ENCODE results near the gene TAX1BP1. TPM values are rescaled to one million over a fixed set of nuclear protein-coding genes. Genes with fewer than 3 reads are reported as not detected.

Gene TAX1BP1
- total RNA-seq, 1 donor from 2014 or later, result 133 TPM

- H3K9me3 ChIP-seq (ENCODE audit: insufficient read depth, low read depth, low read length), result no peaks in the 10 kb centered on the region
- no peaks in the 10 kb centered on the region for H3K27me3 ChIP-seq (ENCODE audit: insufficient read depth, low read length)
- Mint-ChIP-seq H3K27ac (ENCODE audit: unreplicated experiment) (peak overlapping the region; percentile 81), H3K27me3 (ENCODE audit: low read depth, unreplicated experiment) (no peaks in the 10 kb centered on the region), H3K9me3 (ENCODE audit: unreplicated experiment) (no peaks in the 10 kb centered on the region), H3K4me1 (ENCODE audit: low read depth, unreplicated experiment) (peaks cover 24% of the 10 kb centered on the region), H3K4me3 (ENCODE audit: unreplicated experiment) (no peak overlapping the region), H3K36me3 (ENCODE audit: low read depth, unreplicated experiment) (peaks cover 7% of the 10 kb centered on the region)
- peaks cover 10% of the 10 kb centered on the region for H3K4me1 ChIP-seq (ENCODE audit: insufficient read depth, low read length)
- H3K9ac ChIP-seq (ENCODE audit: low read length), result peak overlapping the region; percentile 75
- H3K4me2 ChIP-seq (ENCODE audit: low read length), result peak overlapping the region; percentile 81
- TF ChIP-seq CTCF (IDR thresholded peaks at IDR 0.05; ENCODE audit: insufficient read depth, low read depth, low read length) (peak; percentile 78), EZH2 (IDR thresholded peaks at IDR 0.05; ENCODE audit: insufficient read depth, low read length) (no peak)
- peak overlapping the region; percentile 88 for H3K27ac ChIP-seq (ENCODE audit: low read depth, low read length)
- no peak overlapping the region for H2AFZ ChIP-seq (ENCODE audit: low read depth, low read length)
- H3K36me3 ChIP-seq (ENCODE audit: insufficient read depth, low read length), result peaks cover 14% of the 10 kb centered on the region
- peak; percentile 62 for FAIRE-seq
- peaks cover 76% of the 10 kb centered on the region for H3K79me2 ChIP-seq (ENCODE audit: insufficient read depth, low read length)
- peaks cover 24% of the 10 kb centered on the region for H4K20me1 ChIP-seq (ENCODE audit: insufficient read depth, low read length)
- peak overlapping the region; percentile 40 for H3K4me3 ChIP-seq (ENCODE audit: insufficient read depth, low read depth, low read length)
- DNase-seq (ENCODE audit: low read depth), result peak; percentile 81
These were observed 5.2 kb downstream of the TAX1BP1 start for GRCh38 chr7:27745064-27745583.

GRCh38 chr7:27746486-27746885, 6.5 kb downstream of the TAX1BP1 start:
- DNase-seq (ENCODE audit: low read depth), result no peak
- H4K20me1 ChIP-seq (ENCODE audit: insufficient read depth, low read length), result peaks cover 16% of the 10 kb centered on the region
- peaks cover 6% of the 10 kb centered on the region for H3K36me3 Mint-ChIP-seq (ENCODE audit: low read depth, unreplicated experiment)
- H3K79me2 ChIP-seq (ENCODE audit: insufficient read depth, low read length), result peaks cover 65% of the 10 kb centered on the region
- no peak overlapping the region for H3K27ac ChIP-seq (ENCODE audit: low read depth, low read length)
- no peak for FAIRE-seq
- no peak overlapping the region for H2AFZ ChIP-seq (ENCODE audit: low read depth, low read length)
- no peak overlapping the region for H3K4me3 ChIP-seq (ENCODE audit: insufficient read depth, low read depth, low read length)
- no peaks in the 10 kb centered on the region for H3K27me3 ChIP-seq (ENCODE audit: insufficient read depth, low read length)
- H3K27me3 Mint-ChIP-seq (ENCODE audit: low read depth, unreplicated experiment), result no peaks in the 10 kb centered on the region
- H3K9ac ChIP-seq (ENCODE audit: low read length), result no peak overlapping the region
- H3K4me1 Mint-ChIP-seq (ENCODE audit: low read depth, unreplicated experiment), result peaks cover 20% of the 10 kb centered on the region
- H3K4me3 Mint-ChIP-seq (ENCODE audit: unreplicated experiment), result no peak overlapping the region
- H3K4me2 ChIP-seq (ENCODE audit: low read length), result peak overlapping the region; percentile 2
- TF ChIP-seq CTCF (IDR thresholded peaks at IDR 0.05; ENCODE audit: insufficient read depth, low read depth, low read length) (no peak), EZH2 (IDR thresholded peaks at IDR 0.05; ENCODE audit: insufficient read depth, low read length) (no peak)
- H3K36me3 ChIP-seq (ENCODE audit: insufficient read depth, low read length), result peaks cover 20% of the 10 kb centered on the region
- H3K27ac Mint-ChIP-seq (ENCODE audit: unreplicated experiment), result peak overlapping the region; percentile 12
- no peaks in the 10 kb centered on the region for H3K9me3 Mint-ChIP-seq (ENCODE audit: unreplicated experiment)
- peaks cover 6% of the 10 kb centered on the region for H3K4me1 ChIP-seq (ENCODE audit: insufficient read depth, low read length)
- H3K9me3 ChIP-seq (ENCODE audit: insufficient read depth, low read depth, low read length), result no peaks in the 10 kb centered on the region

GRCh38 chr7:27746978-27747377, 7.0 kb downstream of the TAX1BP1 start:
- H3K4me3 ChIP-seq (ENCODE audit: insufficient read depth, low read depth, low read length), result no peak overlapping the region
- no peak for DNase-seq (ENCODE audit: low read depth)

More at GRCh38 chr7:27746978-27747377, 7.0 kb downstream of the TAX1BP1 start:
- peaks cover 6% of the 10 kb centered on the region for H3K4me1 ChIP-seq (ENCODE audit: insufficient read depth, low read length)
- H3K9ac ChIP-seq (ENCODE audit: low read length), result no peak overlapping the region
- H3K27ac Mint-ChIP-seq (ENCODE audit: unreplicated experiment), result no peak overlapping the region
- FAIRE-seq, result no peak
- H3K79me2 ChIP-seq (ENCODE audit: insufficient read depth, low read length), result peaks cover 63% of the 10 kb centered on the region
- H3K36me3 ChIP-seq (ENCODE audit: insufficient read depth, low read length), result peaks cover 20% of the 10 kb centered on the region
- H3K9me3 ChIP-seq (ENCODE audit: insufficient read depth, low read depth, low read length), result no peaks in the 10 kb centered on the region
- H3K36me3 Mint-ChIP-seq (ENCODE audit: low read depth, unreplicated experiment), result peaks cover 5% of the 10 kb centered on the region
- no peak overlapping the region for H2AFZ ChIP-seq (ENCODE audit: low read depth, low read length)
- H3K4me1 Mint-ChIP-seq (ENCODE audit: low read depth, unreplicated experiment), result peaks cover 17% of the 10 kb centered on the region
- H4K20me1 ChIP-seq (ENCODE audit: insufficient read depth, low read length), result peaks cover 16% of the 10 kb centered on the region
- no peaks in the 10 kb centered on the region for H3K27me3 ChIP-seq (ENCODE audit: insufficient read depth, low read length)
- H3K27ac ChIP-seq (ENCODE audit: low read depth, low read length), result no peak overlapping the region
- H3K9me3 Mint-ChIP-seq (ENCODE audit: unreplicated experiment), result peaks cover 1% of the 10 kb centered on the region
- no peaks in the 10 kb centered on the region for H3K27me3 Mint-ChIP-seq (ENCODE audit: low read depth, unreplicated experiment)
- no peak overlapping the region for H3K4me2 ChIP-seq (ENCODE audit: low read length)
- TF ChIP-seq EZH2 (IDR thresholded peaks at IDR 0.05; ENCODE audit: insufficient read depth, low read length), result no peak
- TF ChIP-seq CTCF (IDR thresholded peaks at IDR 0.05; ENCODE audit: insufficient read depth, low read depth, low read length), result no peak
- no peak overlapping the region for H3K4me3 Mint-ChIP-seq (ENCODE audit: unreplicated experiment)
